ENCODE results near the gene KEAP1. TPM values are rescaled to one million over a fixed set of nuclear protein-coding genes. Genes with fewer than 3 reads are reported as not detected.

KEAP1 gene
- total and polyA plus RNA-seq, 2 donors from 2014 or later: 60.8 to 79.4 TPM

DNA sequence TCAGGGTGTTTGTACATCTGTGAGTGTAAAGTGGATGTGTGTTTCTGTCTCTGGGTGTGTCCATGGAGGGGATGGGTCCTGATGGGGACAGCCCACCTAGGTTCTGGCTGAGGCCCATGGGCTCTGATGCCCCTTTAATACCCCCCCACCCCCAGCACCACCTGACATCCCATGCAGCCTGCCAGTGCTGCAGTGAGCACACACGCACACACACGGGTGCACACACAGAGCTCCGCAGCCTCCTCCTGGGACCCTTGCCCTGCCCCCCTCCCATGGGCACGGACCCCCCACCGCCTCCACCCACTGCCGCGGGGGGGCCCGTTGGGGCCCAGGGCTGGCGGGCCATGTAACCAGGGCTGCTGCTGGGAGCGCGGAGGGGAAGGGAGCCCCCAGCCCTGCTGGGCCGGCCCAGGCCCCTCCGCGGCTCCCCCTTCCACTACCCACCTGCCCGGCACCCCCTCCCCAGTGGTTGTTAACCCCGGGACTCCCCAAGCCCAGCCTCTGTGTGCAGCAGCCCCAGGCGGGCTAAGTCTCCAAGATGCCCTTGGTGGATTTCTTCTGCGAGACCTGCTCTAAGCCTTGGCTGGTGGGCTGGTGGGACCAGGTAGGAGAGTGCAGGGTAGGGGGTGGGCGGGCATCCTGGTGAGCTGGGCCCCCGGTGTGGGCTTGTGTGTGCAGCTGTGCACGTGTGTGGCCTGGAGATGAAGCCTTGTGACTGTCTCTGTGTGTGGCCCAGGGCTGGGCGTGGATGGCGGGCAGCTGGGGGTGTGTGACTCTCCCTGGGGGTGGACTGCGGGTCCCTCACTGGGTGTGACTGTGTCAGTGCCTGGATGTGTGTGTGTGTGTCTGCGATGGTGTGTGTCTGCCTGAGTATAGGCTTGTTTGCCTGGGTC is 50.2 kb downstream of the KEAP1 start:
- intact Hi-C loops (cut with DNase I): no loop called here
- Histone ChIP-seq H3K36me3 (ENCODE audit: control insufficient read depth in 2 of 3, insufficient read depth in 3 of 3, low read length in 3 of 3) (peaks cover 0 to 3% (median 0%) of the 10 kb centered on the region in 3 donors), H3K9ac (ENCODE audit: low read length in 3 of 3) (no peak overlapping the region), H3K9me3 (ENCODE audit: control insufficient read depth in 2 of 3, insufficient read depth in 1 of 3, low read length in 3 of 3) (no peaks in the 10 kb centered on the region), H3K27ac (ENCODE audit: low read depth in 2 of 2, low read length in 2 of 2) (no peak overlapping the region), H3K4me1 (ENCODE audit: control insufficient read depth in 2 of 3, insufficient read depth in 2 of 3, low read depth in 1 of 3, low read length in 3 of 3) (no peaks in the 10 kb centered on the region), H3K27me3 (ENCODE audit: control insufficient read depth, insufficient read depth, low read length) (no peaks in the 10 kb centered on the region), H3K4me3 (ENCODE audit: low read length in 3 of 3) (no peak overlapping the region)
- DNase-seq (peak in 1 of 5 donors; percentile 75), FAIRE-seq (no peak)
- TF ChIP-seq, protein P1, sequence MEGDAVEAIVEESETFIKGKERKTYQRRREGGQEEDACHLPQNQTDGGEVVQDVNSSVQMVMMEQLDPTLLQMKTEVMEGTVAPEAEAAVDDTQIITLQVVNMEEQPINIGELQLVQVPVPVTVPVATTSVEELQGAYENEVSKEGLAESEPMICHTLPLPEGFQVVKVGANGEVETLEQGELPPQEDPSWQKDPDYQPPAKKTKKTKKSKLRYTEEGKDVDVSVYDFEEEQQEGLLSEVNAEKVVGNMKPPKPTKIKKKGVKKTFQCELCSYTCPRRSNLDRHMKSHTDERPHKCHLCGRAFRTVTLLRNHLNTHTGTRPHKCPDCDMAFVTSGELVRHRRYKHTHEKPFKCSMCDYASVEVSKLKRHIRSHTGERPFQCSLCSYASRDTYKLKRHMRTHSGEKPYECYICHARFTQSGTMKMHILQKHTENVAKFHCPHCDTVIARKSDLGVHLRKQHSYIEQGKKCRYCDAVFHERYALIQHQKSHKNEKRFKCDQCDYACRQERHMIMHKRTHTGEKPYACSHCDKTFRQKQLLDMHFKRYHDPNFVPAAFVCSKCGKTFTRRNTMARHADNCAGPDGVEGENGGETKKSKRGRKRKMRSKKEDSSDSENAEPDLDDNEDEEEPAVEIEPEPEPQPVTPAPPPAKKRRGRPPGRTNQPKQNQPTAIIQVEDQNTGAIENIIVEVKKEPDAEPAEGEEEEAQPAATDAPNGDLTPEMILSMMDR (IDR thresholded peaks at IDR 0.05; ENCODE audit: borderline replicate concordance, extremely low read depth, insufficient read depth): no peak

DNA sequence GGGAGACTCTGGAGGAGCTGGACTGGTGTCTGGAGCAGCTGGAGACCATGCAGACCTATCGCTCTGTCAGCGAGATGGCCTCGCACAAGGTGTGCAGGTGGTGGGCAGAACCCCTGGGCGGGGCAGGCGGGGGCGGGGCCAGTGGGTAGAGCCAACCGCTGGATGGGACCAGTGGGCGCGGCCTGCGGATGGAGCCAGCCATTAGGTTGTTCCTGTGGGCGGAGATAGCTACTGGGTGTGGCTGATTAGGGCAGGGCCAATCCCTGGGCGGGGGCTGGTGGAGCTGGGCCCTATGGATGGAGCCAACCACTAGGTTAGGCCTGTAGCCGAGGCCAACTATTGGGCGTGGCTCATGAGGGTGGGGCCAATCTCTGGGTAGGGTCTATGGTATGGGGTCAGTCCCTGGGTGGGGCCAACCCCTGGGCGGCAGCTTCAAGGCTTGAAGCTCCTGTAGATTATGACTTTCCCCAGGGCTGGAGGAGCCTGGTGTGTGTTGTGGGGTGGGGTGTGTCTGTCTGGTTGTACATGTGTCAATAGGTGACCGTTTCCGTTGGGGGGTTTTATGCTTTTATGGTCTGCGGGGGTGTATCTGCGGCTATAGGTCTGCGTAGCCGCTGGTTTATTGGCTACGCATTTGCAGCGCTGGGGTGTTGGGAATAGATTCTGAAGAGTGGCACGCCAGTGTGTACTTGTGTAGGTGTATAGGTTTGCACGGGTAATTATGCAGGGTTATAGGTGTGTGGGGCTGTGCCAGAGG is 52.1 kb downstream of the KEAP1 start:
- TF ChIP-seq, protein P1 (IDR thresholded peaks at IDR 0.05; ENCODE audit: borderline replicate concordance, extremely low read depth, insufficient read depth): no peak
- FAIRE-seq: no peak
- H3K27me3 ChIP-seq (ENCODE audit: control insufficient read depth, insufficient read depth, low read length): no peaks in the 10 kb centered on the region
- no peak overlapping the region for H3K4me3 ChIP-seq (ENCODE audit: low read length in 3 of 3)
- H3K36me3 ChIP-seq (ENCODE audit: control insufficient read depth in 2 of 3, insufficient read depth in 3 of 3, low read length in 3 of 3): peaks cover 0 to 6% (median 0%) of the 10 kb centered on the region in 3 donors
- no peak overlapping the region for H3K27ac ChIP-seq (ENCODE audit: low read depth in 2 of 2, low read length in 2 of 2)
- no peaks in the 10 kb centered on the region for H3K4me1 ChIP-seq (ENCODE audit: control insufficient read depth in 2 of 3, insufficient read depth in 2 of 3, low read depth in 1 of 3, low read length in 3 of 3)
- peak in 1 of 5 donors; percentile 67 for DNase-seq
- intact Hi-C loops (cut with DNase I): no loop called here
- H3K9me3 ChIP-seq (ENCODE audit: control insufficient read depth in 2 of 3, insufficient read depth in 1 of 3, low read length in 3 of 3): no peaks in the 10 kb centered on the region
- no peak overlapping the region for H3K9ac ChIP-seq (ENCODE audit: low read length in 3 of 3)

DNA sequence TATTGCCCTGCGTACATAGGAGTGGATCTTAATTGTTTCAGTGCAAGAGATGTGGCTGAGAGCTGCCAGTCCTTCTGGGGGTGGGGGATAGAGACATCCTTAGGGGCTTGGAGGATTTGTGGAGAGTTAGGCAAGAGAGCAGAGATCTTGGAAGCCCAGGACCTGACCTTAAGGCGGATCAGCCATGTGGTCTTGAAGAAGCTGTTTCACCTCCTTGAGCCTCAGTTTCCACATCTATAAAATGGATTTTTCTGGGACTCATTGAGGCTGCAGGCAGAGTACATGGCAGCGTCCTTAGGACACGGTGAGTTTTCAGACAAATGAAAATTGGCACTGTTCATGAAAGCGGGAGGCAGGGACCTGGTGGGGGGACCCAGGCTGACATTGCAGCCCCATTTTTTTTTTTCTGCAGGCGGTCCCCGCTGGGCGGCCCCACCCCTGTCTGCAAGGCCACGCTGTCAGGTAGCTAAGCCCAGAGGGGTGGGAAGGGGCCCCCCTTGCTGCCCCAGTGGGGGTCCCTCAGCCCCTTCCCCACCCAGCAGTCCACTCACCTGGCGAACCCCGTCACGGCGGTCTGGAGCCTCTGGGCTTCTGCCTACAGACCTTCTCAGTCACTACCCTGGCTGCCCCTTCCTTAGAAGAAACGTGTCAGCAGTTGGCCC is 52.8 kb downstream of the KEAP1 start:
- FAIRE-seq (no peak), DNase-seq (no peak)
- Histone ChIP-seq H3K27me3 (ENCODE audit: control insufficient read depth, insufficient read depth, low read length) (no peaks in the 10 kb centered on the region), H3K4me1 (ENCODE audit: control insufficient read depth in 2 of 3, insufficient read depth in 2 of 3, low read depth in 1 of 3, low read length in 3 of 3) (no peaks in the 10 kb centered on the region), H3K36me3 (ENCODE audit: control insufficient read depth in 2 of 3, insufficient read depth in 3 of 3, low read length in 3 of 3) (peaks cover 0 to 6% (median 0%) of the 10 kb centered on the region in 3 donors), H3K27ac (ENCODE audit: low read depth in 2 of 2, low read length in 2 of 2) (no peak overlapping the region), H3K4me3 (ENCODE audit: low read length in 3 of 3) (no peak overlapping the region), H3K9me3 (ENCODE audit: control insufficient read depth in 2 of 3, insufficient read depth in 1 of 3, low read length in 3 of 3) (no peaks in the 10 kb centered on the region), H3K9ac (ENCODE audit: low read length in 3 of 3) (no peak overlapping the region)
- TF ChIP-seq, protein P1 (IDR thresholded peaks at IDR 0.05; ENCODE audit: borderline replicate concordance, extremely low read depth, insufficient read depth): no peak
- intact Hi-C loops (cut with DNase I): no loop called here

Measured in kidney (tissue), 14 donors.